ENCODE measurements around the gene VARS2.

The VARS2 gene

GRCh38 chr6:30884521-30885480 lies 29.2 kb upstream of the VARS2 start:
- no peak for DNase-seq

- no peak for DNase-seq
These were observed 28.5 kb upstream of the VARS2 start for GRCh38 chr6:30885481-30885998.

DNA sequence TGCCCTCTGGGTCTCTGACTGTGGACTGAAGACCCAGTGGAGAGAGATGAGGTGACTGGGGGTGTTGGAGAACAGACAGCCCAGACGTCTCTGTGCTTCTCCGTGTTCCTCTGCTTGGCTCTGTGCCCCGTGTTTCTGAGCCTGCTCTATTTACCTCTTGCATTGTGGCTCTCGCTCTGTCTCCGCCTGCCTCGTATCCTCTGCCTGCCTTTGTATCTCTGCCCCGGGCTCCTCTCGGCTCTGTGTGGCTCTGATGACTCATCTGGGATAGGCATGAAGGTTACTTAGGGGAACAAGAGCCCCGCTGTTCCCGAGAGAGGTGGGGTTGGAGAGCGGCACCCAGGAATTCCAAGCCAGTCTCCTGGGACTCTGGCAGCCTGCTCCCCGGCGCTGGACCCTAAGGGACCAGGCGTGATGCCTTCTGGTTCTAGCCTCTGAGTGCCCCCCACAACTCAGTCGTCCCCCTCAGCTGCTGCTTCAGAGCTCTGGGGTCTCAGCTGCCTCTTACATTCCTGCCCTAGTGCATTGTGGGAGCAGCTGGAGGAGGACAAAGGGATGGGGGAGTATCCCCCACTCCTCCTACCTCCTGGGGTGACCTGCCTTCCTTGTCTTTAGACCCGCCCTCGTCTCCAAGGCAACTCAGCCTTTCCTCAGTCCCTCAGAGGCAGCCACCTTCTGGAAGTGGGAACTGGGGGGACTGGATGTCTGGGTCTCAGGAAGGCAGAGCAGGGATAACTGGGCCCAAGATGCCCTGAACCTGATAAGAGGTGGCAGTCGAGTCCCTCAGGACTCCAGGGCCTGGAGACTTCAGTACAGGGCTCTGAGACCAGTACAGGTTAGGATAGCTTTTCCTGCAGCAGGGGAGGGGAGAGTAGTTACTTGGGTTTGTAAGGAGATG lies 27.8 kb upstream of the VARS2 start:
- no peak for DNase-seq

GRCh38 chr6:30886897-30887255 lies 27.2 kb upstream of the VARS2 start:
- no peak for DNase-seq

DNA sequence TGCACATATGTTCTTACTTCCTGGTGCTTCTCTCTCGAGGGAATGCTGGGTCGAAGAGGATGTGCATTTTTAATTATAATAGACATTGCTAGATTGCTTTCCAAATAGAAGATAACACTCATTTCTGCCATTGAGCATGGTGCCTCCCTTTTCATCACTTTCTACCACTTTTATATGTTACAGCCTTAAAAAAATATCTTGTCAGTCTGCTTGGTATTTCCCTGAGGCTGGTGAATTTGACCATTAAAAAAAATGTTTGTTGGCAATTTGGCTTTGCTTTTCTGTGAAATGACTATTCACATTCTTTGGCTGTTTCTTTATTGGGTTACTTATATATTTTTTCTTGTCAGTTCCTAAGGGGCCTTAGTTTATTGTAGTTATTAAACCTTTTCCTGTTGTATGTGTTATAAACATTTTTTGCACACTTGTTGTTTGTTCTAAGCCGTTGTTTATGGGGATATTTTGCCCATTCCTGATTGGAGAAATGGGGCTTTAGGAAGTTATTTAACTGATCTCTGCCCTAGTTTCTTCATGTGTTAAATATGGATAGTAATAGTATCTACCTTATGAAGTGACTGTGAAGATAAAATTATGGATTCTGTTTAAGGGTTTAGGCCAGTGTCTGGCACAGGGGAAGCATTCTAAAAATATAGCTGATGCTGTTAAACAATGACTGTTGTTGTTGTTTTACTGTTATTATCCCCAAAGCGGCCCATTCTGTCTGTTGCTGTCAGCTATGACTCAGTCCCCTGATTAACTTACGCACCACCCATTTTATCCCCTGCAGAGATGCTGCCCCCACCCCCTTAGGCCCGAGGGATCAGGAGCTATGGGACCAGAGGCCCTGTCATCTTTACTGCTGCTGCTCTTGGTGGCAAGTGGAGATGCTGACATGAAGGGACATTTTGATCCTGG lies 25.9 kb upstream of the VARS2 start:
- no peak for DNase-seq

- DNase-seq = no peak
These were observed 25.1 kb upstream of the VARS2 start for GRCh38 chr6:30888816-30889495.

DNA sequence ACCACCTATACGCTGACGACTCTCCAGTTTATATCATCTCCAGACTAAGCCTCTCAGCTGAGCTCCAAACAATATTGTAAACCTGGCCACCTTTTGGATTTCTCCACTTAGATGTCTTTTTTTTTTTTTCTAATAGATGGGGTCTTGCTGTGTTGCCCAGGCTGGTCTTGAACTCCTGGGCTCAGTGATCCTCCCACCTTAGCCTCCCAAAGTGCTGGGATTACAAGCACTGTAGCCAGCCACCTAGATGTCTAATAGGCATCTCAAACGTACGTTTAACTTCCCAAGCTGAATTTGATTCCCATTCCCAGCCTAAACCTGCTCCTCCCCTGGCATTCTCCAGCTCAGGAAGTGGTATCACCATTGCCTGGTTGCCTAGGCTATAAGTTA lies 24.5 kb upstream of the VARS2 start:
- no peak for DNase-seq

DNA sequence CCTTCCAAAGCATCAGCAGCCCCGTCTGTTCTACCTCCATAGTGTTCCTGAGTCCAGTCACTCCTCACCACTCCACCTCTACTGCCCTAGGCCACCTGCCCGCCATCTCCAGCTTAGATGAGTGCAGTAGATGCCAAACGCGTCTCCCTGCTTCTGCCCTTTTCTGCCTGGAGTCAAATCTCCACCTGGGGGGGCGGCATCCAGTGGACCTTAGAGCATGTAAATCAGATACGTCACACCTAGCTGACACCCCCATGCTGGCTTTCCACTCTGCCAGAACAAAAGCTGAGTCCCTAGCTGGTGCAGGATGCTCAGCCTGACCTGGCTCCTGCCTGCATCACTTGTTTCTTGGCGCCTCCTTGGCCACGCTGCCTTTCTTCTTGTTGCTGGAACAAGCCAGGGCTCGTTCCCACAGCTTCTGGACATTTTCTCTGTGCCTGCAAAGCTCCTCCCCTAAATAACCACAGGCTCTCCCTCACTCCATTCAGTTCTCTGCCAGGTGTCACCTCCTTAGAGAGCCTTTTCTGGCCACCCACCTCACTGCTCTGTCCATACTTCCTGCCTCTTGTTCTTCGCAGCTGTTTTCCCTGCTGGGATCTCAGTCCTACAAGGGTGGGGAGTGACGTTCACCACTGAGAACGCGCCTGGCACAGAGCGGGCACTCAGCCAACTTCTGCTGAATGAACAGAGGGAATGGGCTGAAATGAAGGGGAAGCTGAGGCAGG lies 24.0 kb upstream of the VARS2 start:
- DNase-seq = no peak

GRCh38 chr6:30890646-30891449 lies 23.2 kb upstream of the VARS2 start:
- no peak for DNase-seq

- DNase-seq = no peak
These were observed 22.7 kb upstream of the VARS2 start for GRCh38 chr6:30891450-30891723.

DNA sequence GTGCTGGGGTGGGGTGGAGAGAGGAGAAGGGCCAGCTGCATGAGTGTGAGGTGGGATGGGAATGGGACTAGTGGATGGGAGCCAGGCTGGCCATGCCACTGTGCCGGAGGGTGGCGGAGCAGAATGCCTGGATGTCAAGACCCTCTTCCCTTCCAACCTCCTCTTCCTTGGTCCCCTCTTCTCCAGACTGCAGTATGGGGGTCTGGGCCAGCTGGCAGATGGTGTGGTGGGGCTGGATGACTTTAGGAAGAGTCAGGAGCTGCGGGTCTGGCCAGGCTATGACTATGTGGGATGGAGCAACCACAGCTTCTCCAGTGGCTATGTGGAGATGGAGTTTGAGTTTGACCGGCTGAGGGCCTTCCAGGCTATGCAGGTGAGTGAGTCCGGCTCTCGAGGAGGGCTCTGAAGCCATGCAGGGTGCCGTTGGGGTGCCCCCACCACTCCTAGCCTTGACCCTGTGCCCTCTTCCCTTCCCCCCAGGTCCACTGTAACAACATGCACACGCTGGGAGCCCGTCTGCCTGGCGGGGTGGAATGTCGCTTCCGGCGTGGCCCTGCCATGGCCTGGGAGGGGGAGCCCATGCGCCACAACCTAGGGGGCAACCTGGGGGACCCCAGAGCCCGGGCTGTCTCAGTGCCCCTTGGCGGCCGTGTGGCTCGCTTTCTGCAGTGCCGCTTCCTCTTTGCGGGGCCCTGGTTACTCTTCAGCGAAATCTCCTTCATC lies 22.1 kb upstream of the VARS2 start:
- DNase-seq = no peak

DNA sequence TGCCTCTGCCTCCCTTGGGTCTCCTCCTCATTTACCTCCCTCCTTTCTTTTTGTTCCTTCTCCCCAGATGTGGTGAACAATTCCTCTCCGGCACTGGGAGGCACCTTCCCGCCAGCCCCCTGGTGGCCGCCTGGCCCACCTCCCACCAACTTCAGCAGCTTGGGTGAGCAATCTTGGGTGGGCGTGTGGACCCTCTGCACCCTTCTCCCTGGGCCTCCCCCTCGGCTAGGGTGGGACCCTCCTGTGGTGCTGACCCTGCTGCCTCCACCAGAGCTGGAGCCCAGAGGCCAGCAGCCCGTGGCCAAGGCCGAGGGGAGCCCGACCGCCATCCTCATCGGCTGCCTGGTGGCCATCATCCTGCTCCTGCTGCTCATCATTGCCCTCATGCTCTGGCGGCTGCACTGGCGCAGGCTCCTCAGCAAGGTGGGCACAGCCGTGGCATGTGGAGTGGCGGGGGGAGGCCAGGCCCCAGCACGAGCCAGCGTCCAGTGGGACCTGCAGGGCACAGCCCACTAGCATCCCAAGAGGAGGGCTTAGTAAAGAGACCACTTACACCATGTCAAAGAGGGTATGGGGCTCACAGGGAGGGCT lies 20.9 kb upstream of the VARS2 start:
- DNase-seq = no peak

DNA sequence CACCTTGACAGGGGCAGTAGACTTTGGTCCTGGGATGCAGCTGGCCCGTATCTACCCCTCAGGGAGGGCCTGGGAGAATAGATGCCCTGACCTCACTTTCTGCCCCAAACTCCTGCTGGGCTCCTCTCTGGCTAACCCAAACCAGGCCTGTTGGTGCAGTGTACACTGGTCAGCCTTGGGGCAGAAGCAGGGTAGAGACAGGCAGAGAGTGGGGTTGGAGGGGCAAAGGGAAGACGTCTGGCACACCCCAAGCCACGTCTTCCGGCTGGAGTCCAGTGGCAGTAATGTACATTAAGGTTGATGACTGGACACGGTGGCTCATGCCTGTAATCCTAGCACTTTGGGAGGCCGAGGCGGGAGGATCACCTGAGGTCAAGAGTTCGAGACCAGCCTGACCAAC lies 20.4 kb upstream of the VARS2 start:
- no peak for DNase-seq

GRCh38 chr6:30894381-30894780 lies 19.7 kb upstream of the VARS2 start:
- no peak for DNase-seq

DNA sequence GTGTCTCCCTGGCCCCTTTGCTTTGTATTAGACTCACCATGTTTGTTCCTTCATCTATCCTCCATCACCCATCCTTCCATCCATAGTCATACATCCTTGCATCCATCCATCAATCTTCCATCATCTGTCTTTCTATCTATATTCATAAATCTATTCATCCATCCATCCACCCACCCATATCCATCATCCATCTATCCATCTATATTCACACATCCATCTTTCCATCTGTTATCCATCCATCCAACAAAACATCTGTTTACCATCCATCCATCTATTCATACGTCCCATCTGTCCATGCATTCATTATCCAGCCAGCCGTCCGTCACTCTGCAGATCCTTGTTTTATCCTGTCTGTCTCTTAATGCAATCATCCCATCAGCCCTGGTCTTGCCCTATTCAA lies 19.1 kb upstream of the VARS2 start:
- no peak for DNase-seq

DNA sequence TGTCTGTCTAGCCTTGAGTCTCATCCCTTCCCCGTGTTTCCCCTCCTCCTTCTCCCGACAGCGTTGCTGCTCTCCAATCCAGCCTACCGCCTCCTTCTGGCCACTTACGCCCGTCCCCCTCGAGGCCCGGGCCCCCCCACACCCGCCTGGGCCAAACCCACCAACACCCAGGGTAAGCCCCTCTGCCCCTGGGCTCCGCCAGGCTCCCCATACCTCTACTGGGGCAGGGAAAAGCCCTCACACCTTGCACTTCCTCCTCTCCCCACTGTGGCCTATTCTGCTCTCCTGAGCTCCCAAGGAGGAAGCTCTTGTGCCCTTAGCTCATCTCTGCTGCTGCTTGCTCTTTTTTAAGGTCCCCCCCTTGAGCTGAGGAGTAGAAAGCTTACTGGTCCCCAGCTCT lies 18.7 kb upstream of the VARS2 start:
- no peak for DNase-seq

DNA sequence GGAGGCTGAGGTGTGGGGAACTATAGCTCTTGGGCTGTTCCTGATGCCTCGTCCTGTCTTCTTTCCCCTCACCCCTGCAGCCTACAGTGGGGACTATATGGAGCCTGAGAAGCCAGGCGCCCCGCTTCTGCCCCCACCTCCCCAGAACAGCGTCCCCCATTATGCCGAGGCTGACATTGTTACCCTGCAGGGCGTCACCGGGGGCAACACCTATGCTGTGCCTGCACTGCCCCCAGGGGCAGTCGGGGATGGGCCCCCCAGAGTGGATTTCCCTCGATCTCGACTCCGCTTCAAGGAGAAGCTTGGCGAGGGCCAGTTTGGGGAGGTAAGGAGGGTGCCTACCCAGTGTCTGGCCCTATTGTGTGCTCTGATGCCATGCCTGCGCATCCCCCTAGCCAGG lies 17.5 kb upstream of the VARS2 start:
- DNase-seq = no peak

GRCh38 chr6:30897882-30898281 lies 16.2 kb upstream of the VARS2 start:
- no peak for DNase-seq

DNA sequence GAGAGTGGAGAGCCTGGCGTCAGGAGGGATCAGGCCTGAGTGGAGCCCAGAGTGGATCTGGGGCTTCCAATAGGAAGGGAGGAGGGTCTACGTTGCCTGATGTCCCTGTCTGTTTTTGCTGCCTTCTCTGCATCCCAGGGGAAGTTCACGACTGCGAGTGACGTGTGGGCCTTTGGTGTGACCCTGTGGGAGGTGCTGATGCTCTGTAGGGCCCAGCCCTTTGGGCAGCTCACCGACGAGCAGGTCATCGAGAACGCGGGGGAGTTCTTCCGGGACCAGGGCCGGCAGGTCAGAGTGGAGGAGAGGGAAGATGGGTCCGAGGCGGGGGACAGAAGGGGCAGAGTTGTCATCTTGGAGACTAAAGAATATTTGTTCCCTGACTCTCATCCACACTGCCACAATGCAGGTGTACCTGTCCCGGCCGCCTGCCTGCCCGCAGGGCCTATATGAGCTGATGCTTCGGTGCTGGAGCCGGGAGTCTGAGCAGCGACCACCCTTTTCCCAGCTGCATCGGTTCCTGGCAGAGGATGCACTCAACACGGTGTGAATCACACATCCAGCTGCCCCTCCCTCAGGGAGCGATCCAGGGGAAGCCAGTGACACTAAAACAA lies 15.2 kb upstream of the VARS2 start:
- DNase-seq = no peak

Data from activated CD4-positive, alpha-beta T cell treated with anti-CD3 and anti-CD28 coated beads, Interleukin-2, amount 50 U/mL, for 16 hours (primary cell).